Measurements from ENCODE around the gene ISOC2.
A peak's percentile ranks its signal among the peaks of the same experiment; 100 is the strongest.

Gene ISOC2

GRCh38 chr19:55489711-55490477, 28.5 kb upstream of the ISOC2 start:
- DNase-seq = no peak

- DNase-seq = no peak
These were observed 27.7 kb upstream of the ISOC2 start for GRCh38 chr19:55488986-55489710.

GRCh38 chr19:55487924-55488687, 26.7 kb upstream of the ISOC2 start, which contains the start of gene SSC5D:
SSC5D (plus strand) TSS chr19:55488436; CDS start chr19:55488590, 154 bp downstream.
- DNase-seq = no peak

- DNase-seq = no peak
These were observed 25.8 kb upstream of the ISOC2 start for GRCh38 chr19:55486971-55487923.

- DNase-seq = no peak
These were observed 24.9 kb upstream of the ISOC2 start for GRCh38 chr19:55486043-55486970.

GRCh38 chr19:55485439-55486011, 24.1 kb upstream of the ISOC2 start:
- DNase-seq = no peak

- peak; percentile 64 for DNase-seq
These were observed 23.4 kb upstream of the ISOC2 start, which contains the start of gene NAT14 for GRCh38 chr19:55484593-55485438. NAT14 (plus strand) TSS chr19:55485188; CDS start chr19:55485709, 521 bp downstream.

GRCh38 chr19:55483706-55484592, 22.5 kb upstream of the ISOC2 start:
- DNase-seq = no peak

GRCh38 chr19:55482967-55483705, 21.7 kb upstream of the ISOC2 start:
- DNase-seq = no peak

- DNase-seq = no peak
These were observed 20.9 kb upstream of the ISOC2 start for GRCh38 chr19:55482156-55482961.

GRCh38 chr19:55481794-55482155, 20.3 kb upstream of the ISOC2 start:
- DNase-seq = no peak

- DNase-seq = no peak
These were observed 19.8 kb upstream of the ISOC2 start for GRCh38 chr19:55481148-55481793.

- no peak for DNase-seq
These were observed 18.2 kb upstream of the ISOC2 start for GRCh38 chr19:55479451-55480230.

- DNase-seq = no peak
These were observed 17.6 kb upstream of the ISOC2 start for GRCh38 chr19:55479045-55479444.

- DNase-seq = no peak
These were observed 16.9 kb upstream of the ISOC2 start for GRCh38 chr19:55478364-55478763.

- no peak for DNase-seq
These were observed 16.5 kb upstream of the ISOC2 start for GRCh38 chr19:55477905-55478304.
